GM20000 (cell line): ENCODE data around the gene ELAC1.

Experiments
- DNase-seq: peaks from one replicate; pipeline ENCODE4 v3.0.0; 2012; ENCODE audit warnings: low spot score
- TF ChIP-seq, protein P1 (sequence below): IDR thresholded peaks from 2 replicates; pipeline ENCODE4 v1.5.1; 2012; ENCODE audit warnings: mild to moderate bottlenecking, control low read depth; ENCODE audit errors: extremely low read depth, missing control alignments

Gene ELAC1

DNA sequence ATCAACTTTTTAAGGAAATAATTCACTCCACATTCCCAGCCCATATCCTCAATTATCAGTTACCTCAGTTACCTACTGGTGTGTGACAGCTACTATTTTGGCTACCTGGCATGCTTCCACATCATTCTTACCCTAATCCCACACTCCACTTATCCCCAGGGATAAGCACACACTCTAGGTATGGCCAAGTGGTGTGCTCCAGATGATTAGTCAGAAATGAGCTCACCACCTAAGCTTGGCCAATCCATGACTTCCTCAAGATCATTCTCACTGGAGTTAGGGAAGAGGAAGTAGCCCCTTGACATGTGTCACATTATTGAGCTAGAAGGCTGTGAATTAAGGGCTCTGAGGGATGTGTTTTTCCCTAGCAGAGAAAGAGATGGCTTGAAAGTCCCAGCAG lies 41.2 kb downstream of the ELAC1 start:
- no peak for DNase-seq
- TF ChIP-seq, protein P1, sequence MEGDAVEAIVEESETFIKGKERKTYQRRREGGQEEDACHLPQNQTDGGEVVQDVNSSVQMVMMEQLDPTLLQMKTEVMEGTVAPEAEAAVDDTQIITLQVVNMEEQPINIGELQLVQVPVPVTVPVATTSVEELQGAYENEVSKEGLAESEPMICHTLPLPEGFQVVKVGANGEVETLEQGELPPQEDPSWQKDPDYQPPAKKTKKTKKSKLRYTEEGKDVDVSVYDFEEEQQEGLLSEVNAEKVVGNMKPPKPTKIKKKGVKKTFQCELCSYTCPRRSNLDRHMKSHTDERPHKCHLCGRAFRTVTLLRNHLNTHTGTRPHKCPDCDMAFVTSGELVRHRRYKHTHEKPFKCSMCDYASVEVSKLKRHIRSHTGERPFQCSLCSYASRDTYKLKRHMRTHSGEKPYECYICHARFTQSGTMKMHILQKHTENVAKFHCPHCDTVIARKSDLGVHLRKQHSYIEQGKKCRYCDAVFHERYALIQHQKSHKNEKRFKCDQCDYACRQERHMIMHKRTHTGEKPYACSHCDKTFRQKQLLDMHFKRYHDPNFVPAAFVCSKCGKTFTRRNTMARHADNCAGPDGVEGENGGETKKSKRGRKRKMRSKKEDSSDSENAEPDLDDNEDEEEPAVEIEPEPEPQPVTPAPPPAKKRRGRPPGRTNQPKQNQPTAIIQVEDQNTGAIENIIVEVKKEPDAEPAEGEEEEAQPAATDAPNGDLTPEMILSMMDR = no peak

DNA sequence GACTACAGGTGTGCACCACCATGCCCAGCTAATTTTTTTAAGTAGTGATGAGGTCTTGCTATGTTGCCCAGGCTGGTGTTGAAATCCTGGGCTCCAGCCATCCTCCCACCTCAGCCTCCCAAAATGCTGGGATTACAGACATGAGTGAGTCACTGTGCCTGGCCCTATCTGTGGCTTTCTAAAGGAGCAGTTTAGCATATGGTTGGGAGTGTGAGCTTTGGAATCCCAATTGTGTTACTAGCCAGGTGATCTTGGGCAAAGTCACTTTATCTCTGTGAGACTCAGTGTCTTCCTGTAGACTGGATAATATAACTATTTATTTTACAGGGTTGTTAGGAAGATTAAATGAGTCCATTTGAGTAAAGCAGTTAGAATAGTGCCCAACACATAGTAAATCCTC lies 42.4 kb downstream of the ELAC1 start:
- DNase-seq = no peak
- TF ChIP-seq, protein P1 = no peak

DNA sequence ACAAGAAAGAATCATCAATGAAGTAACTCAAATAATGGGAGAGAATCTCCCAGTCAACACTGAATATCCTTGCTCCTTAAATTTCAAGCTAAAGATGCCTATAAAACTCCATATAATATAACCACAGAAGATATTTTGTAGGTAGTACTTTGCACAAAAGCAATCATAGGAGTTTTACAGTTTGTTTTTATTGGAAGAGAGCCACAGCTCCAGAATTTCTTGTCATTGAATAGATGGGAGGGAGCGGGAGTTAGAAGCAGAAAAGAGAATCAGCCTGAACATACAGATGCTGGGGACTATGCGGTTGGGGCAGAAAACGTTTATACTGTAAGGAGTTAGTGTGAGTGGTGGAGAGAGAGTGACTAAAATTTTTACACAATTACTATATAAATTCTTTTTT lies 43.9 kb downstream of the ELAC1 start:
- TF ChIP-seq, protein P1 = no peak

DNA sequence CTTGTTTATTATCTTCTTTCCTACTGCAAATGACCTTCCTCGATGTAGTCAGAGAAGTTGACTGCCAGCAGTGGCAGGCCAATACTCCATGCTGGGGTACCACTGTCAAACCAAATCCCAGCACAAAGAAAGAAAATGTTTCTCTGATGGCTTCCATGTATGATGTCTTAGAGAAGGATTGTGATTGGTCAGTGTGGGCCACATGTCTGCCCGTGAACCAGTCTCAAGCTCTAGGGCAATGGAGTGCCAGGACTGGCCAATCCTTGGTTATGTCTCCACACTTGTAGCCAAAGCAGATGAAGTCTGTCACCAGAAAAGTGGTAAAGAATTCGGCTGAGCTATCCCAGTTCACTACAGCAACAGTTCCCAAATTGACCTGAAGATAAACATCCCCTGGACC lies 44.6 kb downstream of the ELAC1 start:
- no peak for DNase-seq
- TF ChIP-seq, protein P1 = no peak

More for the DNA sequence above, 43.9 kb downstream of the ELAC1 start:
- DNase-seq = no peak

DNA sequence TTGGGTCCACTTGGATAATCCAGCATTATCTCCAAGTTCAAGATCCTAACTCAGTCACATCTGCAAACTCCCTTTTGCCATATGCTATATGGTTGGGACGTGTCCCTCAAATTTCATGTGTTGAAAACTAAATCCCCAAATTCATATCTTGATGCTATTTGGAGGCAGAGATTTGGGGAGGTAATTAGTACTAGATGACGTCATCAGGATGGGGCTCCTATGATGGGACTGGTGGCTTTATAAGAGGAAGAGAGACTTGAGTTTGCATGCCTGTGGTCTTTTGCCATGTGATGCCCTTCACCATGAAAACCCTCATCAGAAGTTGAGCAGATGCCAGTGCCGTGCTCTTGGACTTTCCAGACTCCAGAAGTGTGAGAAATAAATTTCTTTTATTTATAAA lies 45.4 kb downstream of the ELAC1 start:
- no peak for DNase-seq
- TF ChIP-seq, protein P1 = no peak

DNA sequence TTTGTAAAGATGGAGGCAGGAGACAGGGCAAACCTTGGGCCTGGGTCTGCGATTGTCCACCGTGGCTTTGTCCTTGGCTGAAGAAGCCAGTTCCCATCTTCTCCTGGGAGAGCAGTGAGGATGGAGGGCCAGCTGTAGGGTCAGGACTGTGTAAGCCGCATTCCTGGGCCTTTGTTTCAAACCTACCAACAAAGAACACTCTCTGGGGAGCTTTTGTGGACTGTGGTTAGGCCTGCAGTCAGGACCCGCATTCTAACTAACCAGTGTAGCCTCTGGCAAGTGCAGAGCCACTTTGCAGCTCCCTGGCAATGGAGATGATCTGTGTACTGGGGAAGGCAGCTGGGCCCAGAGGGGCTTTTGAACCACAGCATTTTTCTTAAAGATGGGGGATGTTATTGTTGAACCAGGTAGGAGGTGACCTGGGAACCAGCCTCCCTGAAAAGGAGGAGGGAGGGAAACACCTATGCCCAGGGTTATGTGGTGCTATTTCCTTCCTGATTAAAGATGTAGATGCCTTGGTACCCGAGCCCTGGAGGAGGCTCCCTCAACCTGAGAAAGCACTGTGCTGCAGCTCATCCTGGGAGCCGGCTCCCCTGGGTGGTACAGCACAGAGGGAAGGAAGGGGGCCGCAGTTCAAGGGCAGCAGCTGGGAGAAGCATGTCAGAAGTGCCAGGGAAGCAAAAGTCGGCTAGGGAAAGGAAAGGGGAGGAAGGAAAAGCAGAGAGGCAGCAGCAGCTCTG lies 49.5 kb downstream of the ELAC1 start:
- TF ChIP-seq, protein P1 = no peak
- no peak for DNase-seq

DNA sequence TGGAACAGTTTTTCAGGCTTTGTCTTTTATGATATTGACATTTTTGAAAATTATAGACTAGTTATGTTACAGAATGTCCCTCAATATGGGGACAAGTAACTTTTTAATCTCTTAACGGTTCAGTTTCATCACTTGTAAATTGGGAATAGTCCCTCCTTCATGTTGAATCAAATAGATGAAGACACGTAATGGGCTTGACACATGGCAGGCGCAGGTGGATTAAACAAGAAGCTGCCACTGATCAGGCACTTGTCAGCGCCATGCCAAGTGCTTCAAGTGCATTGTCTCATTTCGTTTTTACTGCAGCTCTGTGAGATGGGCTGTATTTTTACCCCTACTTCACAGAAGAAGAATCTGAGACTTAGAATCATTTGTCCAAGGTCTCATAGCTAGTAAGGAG lies 52.7 kb downstream of the ELAC1 start:
- TF ChIP-seq, protein P1 = no peak
- no peak for DNase-seq
